Activated CD4-positive, alpha-beta T cell treated with anti-CD3 and anti-CD28 coated beads for 36 hours (primary cell): ENCODE data around the gene WDR31. TPM values are rescaled to one million over a fixed set of nuclear protein-coding genes. Genes with fewer than 3 reads are reported as not detected.

Experiments
- ATAC-seq: fragments of 200-7000 bp; cut with Tn5 transposase; one replicate; pipeline ENCODE4 v1.10.0; 2021; ENCODE audit warnings: mild to moderate bottlenecking, moderate library complexity
- CTCF ChIA-PET: fragments of 350-600 bp; sonication (Branson Sonifier 250); formaldehyde crosslinking; loops from one replicate; lab custom pipeline; 2021; ENCODE audit warnings: antibody characterized with exemption; lab: Charles Lee
- POLR2A ChIA-PET: fragments of 350-600 bp; sonication (Branson Sonifier 250); formaldehyde crosslinking; loops from one replicate; lab custom pipeline; 2021; ENCODE audit warnings: antibody characterized with exemption, inconsistent platforms; lab: Charles Lee
- DNase-seq: peaks from one replicate; pipeline ENCODE4 v3.0.0-alpha.2; 2020
- H3K27ac Mint-ChIP-seq: one replicate; pipeline ENCODE4 v1.8.0; 2021; ENCODE audit warnings: mixed read lengths
- H3K27me3 Mint-ChIP-seq: one replicate; pipeline ENCODE4 v1.8.0; 2021; ENCODE audit warnings: mixed read lengths
- H3K36me3 Mint-ChIP-seq: one replicate; pipeline ENCODE4 v1.8.0; 2021; ENCODE audit warnings: low read depth, mixed read lengths
- H3K4me1 Mint-ChIP-seq: one replicate; pipeline ENCODE4 v1.8.0; 2021; ENCODE audit warnings: mixed read lengths
- H3K4me3 Mint-ChIP-seq: one replicate; pipeline ENCODE4 v1.8.0; 2021; ENCODE audit warnings: mild to moderate bottlenecking, moderate library complexity, mixed read lengths
- H3K9me3 Mint-ChIP-seq: one replicate; pipeline ENCODE4 v1.8.0; 2021; ENCODE audit warnings: low read depth, mixed read lengths
- intact Hi-C, 2 experiments: fragments of 100-400 bp; cut with DNase I in 1 of 2; cut with micrococcal nuclease in 1 of 2; formaldehyde crosslinking; loops; one replicate each; pipeline versions ENCODE4 v1.14.2 to v1.15.1; 2022 to 2024; cut with DNase I, micrococcal nuclease
- total RNA-seq, 2 experiments: library from RNA; stranded (reverse); gene quantifications; one replicate each; pipeline ENCODE4 v1.2.3, GENCODE V29; 2021

Gene WDR31
- total RNA-seq, 2 experiments from 2014 or later: 1.7 to 2.1 TPM

- Mint-ChIP-seq H3K4me1 (no peaks in the 10 kb centered on the region), H3K9me3 (no peaks in the 10 kb centered on the region), H3K27ac (no peak overlapping the region), H3K27me3 (no peaks in the 10 kb centered on the region), H3K4me3 (no peak overlapping the region), H3K36me3 (no peaks in the 10 kb centered on the region)
- intact Hi-C loops: no loop called here
- no peak for ATAC-seq
- no peak for DNase-seq
- POLR2A ChIA-PET: interaction anchor here (0.6 to 0.8 kb wide), 2 partner anchors 15 to 28 kb away, joined by 3 read pairs; partner anchors contain the start of gene WDR31
- CTCF ChIA-PET: interaction anchor here (0.7 to 1.8 kb wide), 4 partner anchors 15 to 344 kb away, joined by 3 to 5 read pairs (median 4); no protein-coding TSS in a partner anchor
Observed at GRCh38 chr9:113311961-113312360, 28.1 kb downstream of the WDR31 start.

DNA sequence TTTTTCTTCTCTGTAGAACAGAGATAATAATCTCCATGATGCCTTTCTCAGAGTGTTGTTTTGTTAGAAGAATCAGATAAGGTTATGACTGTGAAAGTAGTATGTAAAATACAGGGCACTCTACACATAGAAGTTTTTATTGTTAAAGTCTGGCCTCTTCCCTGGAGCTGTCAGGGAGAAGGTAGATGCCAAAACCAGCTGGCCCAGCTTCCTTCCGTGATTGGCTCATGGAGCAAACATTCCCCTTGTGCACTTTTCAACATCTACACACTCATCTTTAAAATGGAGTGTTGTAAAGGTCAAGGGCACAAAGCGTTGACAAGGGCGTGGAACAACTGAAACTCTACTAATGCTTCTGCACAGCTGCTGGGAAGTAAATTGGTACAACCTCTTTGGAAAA, 29.5 kb downstream of the WDR31 start:
- Mint-ChIP-seq H3K4me3 (no peak overlapping the region), H3K9me3 (no peaks in the 10 kb centered on the region), H3K36me3 (no peaks in the 10 kb centered on the region), H3K27ac (no peak overlapping the region), H3K27me3 (no peaks in the 10 kb centered on the region), H3K4me1 (no peaks in the 10 kb centered on the region)
- intact Hi-C loops: no loop called here
- ATAC-seq (no peak), DNase-seq (no peak)
- ChIA-PET POLR2A (no interaction called here), CTCF (interaction anchor here (0.6 to 1.5 kb wide), 10 partner anchors 9 to 347 kb away, joined by 3 to 6 read pairs (median 3); no protein-coding TSS in a partner anchor)

DNA sequence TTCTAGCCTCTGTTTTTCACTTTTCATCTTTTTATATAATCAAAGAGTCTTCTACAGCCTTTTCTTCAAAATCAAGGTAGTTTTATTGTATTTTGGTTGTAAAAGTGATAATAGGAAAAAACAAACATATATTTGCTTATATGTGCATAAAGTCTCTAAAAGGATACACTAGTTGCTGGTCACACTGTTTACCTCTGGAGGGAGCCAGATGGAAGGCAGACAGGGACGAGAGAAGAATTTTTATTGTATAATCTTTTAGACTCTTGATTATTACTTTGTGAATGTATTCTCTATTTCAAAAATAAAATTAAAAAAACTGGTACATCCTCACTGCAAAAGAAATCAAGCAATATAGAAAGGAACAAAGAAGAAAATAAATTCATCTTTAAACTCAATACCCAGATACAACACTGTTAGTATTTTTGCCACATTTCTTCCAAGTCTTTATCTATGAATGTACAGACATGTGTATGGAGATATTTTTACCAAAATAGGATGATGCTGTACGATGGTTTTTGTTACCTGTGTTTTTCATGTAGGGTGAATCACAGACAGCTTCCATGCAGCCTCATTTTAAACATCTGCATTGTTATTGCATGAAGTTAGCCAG, 30.8 kb downstream of the WDR31 start:
- no peaks in the 10 kb centered on the region for H3K4me1 Mint-ChIP-seq
- no peak overlapping the region for H3K27ac Mint-ChIP-seq
- H3K4me3 Mint-ChIP-seq: no peak overlapping the region
- ATAC-seq (peak; percentile 65), DNase-seq (peak; percentile 42)
- ChIA-PET CTCF (interaction anchor here (1.2 to 1.4 kb wide), 6 partner anchors 37 to 347 kb away, joined by 3 to 6 read pairs (median 3); no protein-coding TSS in a partner anchor), POLR2A (no interaction called here)
- intact Hi-C loops: loop anchor here (1.0 to 5.0 kb wide), 4 partner anchors 91 to 349 kb away; partner anchors contain the start of gene ALAD (in 1 of the 2)
- no peaks in the 10 kb centered on the region for H3K9me3 Mint-ChIP-seq
- no peaks in the 10 kb centered on the region for H3K27me3 Mint-ChIP-seq
- no peaks in the 10 kb centered on the region for H3K36me3 Mint-ChIP-seq

- ATAC-seq (no peak), DNase-seq (no peak)
- no peaks in the 10 kb centered on the region for H3K36me3 Mint-ChIP-seq
- H3K4me1 Mint-ChIP-seq: no peaks in the 10 kb centered on the region
- ChIA-PET POLR2A (no interaction called here), CTCF (no interaction called here)
- H3K4me3 Mint-ChIP-seq: no peak overlapping the region
- no peaks in the 10 kb centered on the region for H3K9me3 Mint-ChIP-seq
- intact Hi-C loops: loop anchor here in 1 of 2 experiments (5.0 kb wide), 1 partner anchor 350 kb away; no protein-coding TSS in a partner anchor
- H3K27me3 Mint-ChIP-seq: peaks cover 2% of the 10 kb centered on the region
- H3K27ac Mint-ChIP-seq: no peak overlapping the region
Observed at GRCh38 chr9:113307396-113307975, 32.6 kb downstream of the WDR31 start.

DNA sequence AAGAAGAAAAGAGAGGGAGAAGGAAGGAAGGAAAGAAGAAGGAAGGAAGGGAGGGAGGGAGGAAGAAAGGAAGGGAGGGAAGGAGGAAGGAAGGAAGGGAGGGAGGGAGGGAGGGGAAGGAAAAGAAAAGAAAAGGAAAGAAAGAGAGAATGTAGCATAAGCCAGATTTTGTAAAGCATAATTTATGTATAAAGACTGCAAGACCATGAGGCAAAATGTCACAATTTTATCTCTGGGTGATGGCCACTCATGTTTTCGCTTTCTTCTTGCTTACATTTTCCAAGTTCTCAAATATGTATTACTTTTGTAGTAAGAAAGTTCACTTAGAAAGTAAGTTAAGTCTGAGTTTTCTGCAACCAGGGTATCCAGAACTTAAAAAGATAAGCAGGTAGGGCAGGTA, 33.5 kb downstream of the WDR31 start:
- no peak overlapping the region for H3K4me3 Mint-ChIP-seq
- DNase-seq (no peak), ATAC-seq (no peak)
- CTCF ChIA-PET: interaction anchor here (0.7 kb wide), 1 partner anchor 13 kb away, joined by 3 read pairs; no protein-coding TSS in a partner anchor
- POLR2A ChIA-PET: no interaction called here
- H3K27me3 Mint-ChIP-seq: peaks cover 2% of the 10 kb centered on the region
- no peak overlapping the region for H3K27ac Mint-ChIP-seq
- no peaks in the 10 kb centered on the region for H3K4me1 Mint-ChIP-seq
- intact Hi-C loops: loop anchor here in 1 of 2 experiments (5.0 kb wide), 1 partner anchor 351 kb away; no protein-coding TSS in a partner anchor
- H3K9me3 Mint-ChIP-seq: no peaks in the 10 kb centered on the region
- H3K36me3 Mint-ChIP-seq: no peaks in the 10 kb centered on the region

GRCh38 chr9:113302792-113303418, 37.2 kb downstream of the WDR31 start, which contains the start of gene RNF183:
TSS of gene RNF183 (minus strand) at chr9:113303376. CDS start at chr9:113298184, 5,192 bp downstream.
- no peak within 1 kb of the TSS for H3K27ac Mint-ChIP-seq

DNA sequence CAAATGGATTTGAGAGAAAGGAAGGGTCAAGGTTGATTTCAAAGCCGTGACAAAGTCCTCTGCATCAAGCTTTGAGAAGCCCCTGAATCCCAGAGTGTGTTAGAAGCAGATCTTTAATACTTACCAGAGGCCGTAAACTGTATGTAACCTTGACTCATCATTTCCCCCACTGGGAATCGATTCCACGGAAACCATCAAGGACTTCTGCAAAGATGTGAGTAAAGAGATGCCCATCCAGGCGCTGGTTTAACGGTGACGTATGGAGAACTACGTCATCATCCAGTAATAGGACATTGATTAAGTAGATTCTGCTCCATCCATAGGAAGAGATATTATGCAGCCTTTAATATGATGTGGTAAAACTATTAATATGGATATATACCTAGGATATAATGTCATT, 38.5 kb downstream of the WDR31 start:
- no peak for DNase-seq
- ATAC-seq: no peak
- intact Hi-C loops: no loop called here
- CTCF ChIA-PET: interaction anchor here (0.6 to 1.1 kb wide), 2 partner anchors 24 to 74 kb away, joined by 3 read pairs; no protein-coding TSS in a partner anchor
- Mint-ChIP-seq H3K27me3 (peaks cover 2% of the 10 kb centered on the region), H3K27ac (no peak overlapping the region), H3K4me3 (no peak overlapping the region), H3K9me3 (no peaks in the 10 kb centered on the region), H3K4me1 (no peaks in the 10 kb centered on the region), H3K36me3 (no peaks in the 10 kb centered on the region)
- POLR2A ChIA-PET: no interaction called here

More at GRCh38 chr9:113302792-113303418, 37.2 kb downstream of the WDR31 start, which contains the start of gene RNF183:
- Mint-ChIP-seq H3K27me3 (peaks cover 2% of the 10 kb centered on the region), H3K36me3 (no peaks in the 10 kb centered on the region), H3K4me1 (no peaks in the 10 kb centered on the region), H3K9me3 (no peaks in the 10 kb centered on the region), H3K4me3 (no peak within 1 kb of the TSS)
- ATAC-seq (no peak), DNase-seq (no peak)
- POLR2A ChIA-PET: no interaction called here
- intact Hi-C loops: no loop called here
- CTCF ChIA-PET: no interaction called here

DNA sequence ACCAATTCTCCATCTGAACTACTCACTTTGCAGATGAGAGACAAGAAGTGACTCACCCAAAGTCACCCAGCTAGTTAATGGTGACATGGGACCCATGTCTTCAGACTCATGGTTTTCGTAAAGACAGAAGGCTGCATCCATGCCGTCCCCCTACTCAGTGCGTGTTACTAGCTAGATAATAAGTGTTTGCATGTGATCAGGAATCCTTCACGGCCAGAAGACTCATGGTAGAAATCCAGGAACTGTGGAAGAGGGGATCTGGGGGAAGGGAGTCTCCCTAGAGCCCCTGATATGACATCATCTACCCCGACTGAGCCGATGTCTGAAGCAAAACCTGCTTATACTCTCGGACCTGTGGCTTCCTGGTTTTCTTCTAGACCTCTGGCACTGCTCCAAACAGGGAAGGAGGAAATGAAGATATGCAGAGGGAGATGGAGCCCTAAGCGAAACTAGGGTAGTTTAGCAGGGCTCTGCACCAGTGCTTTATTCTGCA, 40.2 kb downstream of the WDR31 start:
- CTCF ChIA-PET: interaction anchor here (0.9 kb wide), 1 partner anchor 290 kb away, joined by 3 read pairs; no protein-coding TSS in a partner anchor
- H3K27me3 Mint-ChIP-seq: peaks cover 2% of the 10 kb centered on the region
- DNase-seq (no peak), ATAC-seq (no peak)
- POLR2A ChIA-PET: no interaction called here
- no peaks in the 10 kb centered on the region for H3K9me3 Mint-ChIP-seq
- intact Hi-C loops: no loop called here
- no peak overlapping the region for H3K27ac Mint-ChIP-seq
- H3K4me1 Mint-ChIP-seq: no peaks in the 10 kb centered on the region
- H3K4me3 Mint-ChIP-seq: no peak overlapping the region
- no peaks in the 10 kb centered on the region for H3K36me3 Mint-ChIP-seq

GRCh38 chr9:113298924-113299770, 40.9 kb downstream of the WDR31 start:
- intact Hi-C loops: no loop called here
- Mint-ChIP-seq H3K9me3 (no peaks in the 10 kb centered on the region), H3K4me1 (no peaks in the 10 kb centered on the region), H3K36me3 (no peaks in the 10 kb centered on the region), H3K4me3 (no peak overlapping the region), H3K27me3 (peaks cover 2% of the 10 kb centered on the region), H3K27ac (no peak overlapping the region)
- CTCF ChIA-PET: interaction anchor here (0.5 to 0.9 kb wide), 5 partner anchors 67 to 294 kb away, joined by 3 read pairs; no protein-coding TSS in a partner anchor
- no peak for DNase-seq
- POLR2A ChIA-PET: interaction anchor here (0.5 kb wide), 1 partner anchor 172 kb away, joined by 6 read pairs; no protein-coding TSS in a partner anchor
- ATAC-seq: no peak

- H3K9me3 Mint-ChIP-seq: no peaks in the 10 kb centered on the region
- no peaks in the 10 kb centered on the region for H3K36me3 Mint-ChIP-seq
- CTCF ChIA-PET: interaction anchor here (0.5 to 0.9 kb wide), 3 partner anchors 68 to 275 kb away, joined by 3 read pairs; no protein-coding TSS in a partner anchor
- H3K27me3 Mint-ChIP-seq: peaks cover 2% of the 10 kb centered on the region
- DNase-seq (no peak), ATAC-seq (no peak)
- no peaks in the 10 kb centered on the region for H3K4me1 Mint-ChIP-seq
- intact Hi-C loops: no loop called here
- H3K27ac Mint-ChIP-seq: no peak overlapping the region
- POLR2A ChIA-PET: no interaction called here
- H3K4me3 Mint-ChIP-seq: no peak overlapping the region
Observed at GRCh38 chr9:113298311-113298710, 41.8 kb downstream of the WDR31 start.
